GM18507 (cell line): ENCODE results near the gene INSIG1.

Source experiments
- DNase-seq: peaks from one replicate; pipeline ENCODE4 v3.0.0; 2011; ENCODE audit warnings: low read depth; ENCODE audit not compliant: insufficient read length; ENCODE audit errors: extremely low spot score
- FAIRE-seq: peaks from 2 replicates; lab custom pipeline; 2011; peaks lifted over from hg19 to GRCh38; lab: Jason Lieb, UNC

Gene INSIG1

DNA sequence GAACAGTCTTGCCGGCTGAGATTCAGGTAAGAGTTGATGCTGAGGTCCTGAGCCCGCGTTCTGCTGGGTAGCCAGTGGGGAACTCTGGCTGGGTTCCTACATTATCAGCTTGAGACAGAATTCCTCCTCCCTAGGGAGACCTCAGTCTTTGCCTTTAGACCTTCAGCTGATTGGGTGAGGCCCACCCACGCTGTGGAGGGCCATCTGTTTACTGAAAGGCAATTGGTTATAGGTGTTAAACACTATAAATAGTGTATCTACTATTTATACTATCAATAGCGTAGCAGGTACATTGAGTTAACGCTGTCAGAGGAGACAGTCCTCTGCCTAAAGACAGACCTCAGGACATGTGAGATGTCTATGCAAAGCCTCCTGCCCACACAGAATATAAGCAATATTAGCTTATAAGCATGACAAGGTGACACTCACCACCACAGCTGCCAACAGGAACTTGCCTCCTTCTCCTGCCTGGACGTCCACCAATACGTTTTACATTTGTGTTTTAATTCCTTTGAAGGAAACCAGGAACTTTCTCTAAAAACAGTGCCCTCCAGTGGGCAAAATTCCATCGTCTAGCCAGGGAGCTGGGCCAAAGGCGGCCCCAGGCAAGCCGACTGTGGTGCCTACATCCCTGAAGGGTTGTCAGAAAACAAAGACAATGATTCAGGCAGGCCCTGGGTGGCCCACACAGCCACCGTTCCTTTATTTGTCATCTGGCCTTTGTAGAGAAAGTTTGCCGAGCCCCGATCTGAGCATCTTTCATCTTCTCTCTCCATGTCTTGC lies 58.8 kb downstream of the INSIG1 start:
- DNase-seq: no peak
- FAIRE-seq: no peak

GRCh38 chr7:155357573-155358041 lies 59.9 kb downstream of the INSIG1 start:
- DNase-seq: no peak
- FAIRE-seq: no peak

DNA sequence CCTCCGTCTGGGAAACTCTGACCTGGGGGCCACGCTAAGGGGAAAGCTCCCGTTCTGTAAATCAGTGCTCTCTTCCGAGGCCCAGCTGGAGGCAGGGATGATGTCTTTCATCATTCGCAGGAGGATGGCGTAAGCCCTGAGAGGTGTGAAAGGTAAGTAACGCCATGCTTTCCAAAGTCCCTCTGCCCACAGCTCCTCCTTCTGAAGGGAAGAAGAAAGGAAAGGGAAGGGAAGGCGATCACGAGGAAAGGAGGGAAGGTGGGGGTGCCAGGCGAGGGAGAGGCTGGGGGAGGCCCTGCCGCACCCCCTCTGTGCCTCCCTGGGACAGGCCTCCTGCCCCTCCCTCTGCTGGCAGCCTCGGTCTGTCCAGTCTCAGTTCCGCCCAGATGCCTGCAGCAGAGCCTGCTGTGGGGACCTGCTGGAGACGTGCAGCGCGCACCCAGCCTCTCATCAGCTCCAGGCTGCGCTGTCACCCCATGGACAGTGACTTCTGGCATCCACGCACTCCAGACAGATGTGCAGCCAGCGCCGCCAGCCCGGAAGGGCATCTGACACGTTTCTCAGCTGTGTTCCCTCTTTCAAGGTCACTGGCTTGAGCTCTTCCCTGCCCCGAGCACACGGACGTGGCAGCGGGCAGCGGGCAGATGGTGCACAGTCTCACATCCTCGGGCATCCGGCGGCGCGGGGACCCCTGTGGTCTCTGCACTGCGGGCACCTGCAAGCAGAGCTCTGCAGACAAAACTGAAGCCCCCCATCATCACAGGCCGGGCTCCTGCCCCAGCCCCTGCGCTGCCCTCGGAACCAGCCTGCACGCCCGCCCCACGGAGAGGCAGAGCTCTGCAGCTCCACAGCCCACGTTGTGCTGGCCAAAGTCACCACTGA lies 60.6 kb downstream of the INSIG1 start:
- DNase-seq (no peak), FAIRE-seq (no peak)

GRCh38 chr7:155358948-155359712 lies 61.5 kb downstream of the INSIG1 start:
- no peak for DNase-seq
- FAIRE-seq: no peak
